Umbilical cord (tissue), 2 donors: ENCODE measurements around the gene SERPINB11. TPM values are rescaled to one million over a fixed set of nuclear protein-coding genes. Genes with fewer than 3 reads are reported as not detected.
"Not testable (repeated sequence)": the region's sequence is repeated elsewhere in the genome, so short reads cannot be mapped to it uniquely, and the experiment has no call there.

Source experiments
- DNase-seq: peaks from one replicate; pipeline ENCODE4 v3.0.0-alpha.2; 2015; ENCODE audit warnings: low spot score
- total RNA-seq: library from RNA; depleted of rRNA; stranded (reverse); fragments of >200 nt; gene quantifications from one replicate; pipeline ENCODE4 v1.2.3, GENCODE V29; 2014; ENCODE audit warnings: low replicate concordance; ENCODE audit not compliant: insufficient read depth

SERPINB11 gene
- total RNA-seq: 16.6 TPM

GRCh38 chr18:63702660-63703059 lies at the start of gene SERPINB11:
Gene SERPINB11, plus strand, starts transcription at chr18:63702960. Its CDS starts 7,234 bp downstream, at chr18:63710194.
- DNase-seq: no peak

- not testable (repeated sequence) for DNase-seq
Measured at GRCh38 chr18:63658920-63659319, 43.8 kb upstream of the SERPINB11 start.

GRCh38 chr18:63661750-63662149 lies 41.0 kb upstream of the SERPINB11 start, which contains the start of gene SERPINB3:
Gene SERPINB3, minus strand, starts transcription at chr18:63661893. Its CDS starts 677 bp downstream, at chr18:63661216.
- not testable (repeated sequence) for DNase-seq

- no peak for DNase-seq
Measured at GRCh38 chr18:63664571-63664970, 38.2 kb upstream of the SERPINB11 start.

GRCh38 chr18:63676526-63677323 lies 26.0 kb upstream of the SERPINB11 start:
- no peak for DNase-seq

- no peak for DNase-seq
Measured at GRCh38 chr18:63677500-63678225, 25.1 kb upstream of the SERPINB11 start.

- no peak for DNase-seq
Measured at GRCh38 chr18:63679820-63680606, 22.7 kb upstream of the SERPINB11 start.

- DNase-seq: no peak
Measured at GRCh38 chr18:63681449-63682340, 21.1 kb upstream of the SERPINB11 start.

GRCh38 chr18:63683152-63683551 lies 19.6 kb upstream of the SERPINB11 start:
- DNase-seq: peak; percentile 74

GRCh38 chr18:63683890-63684289 lies 18.9 kb upstream of the SERPINB11 start:
- DNase-seq: peak; percentile 4

GRCh38 chr18:63684718-63685117 lies 18.0 kb upstream of the SERPINB11 start:
- no peak for DNase-seq

- DNase-seq: no peak
Measured at GRCh38 chr18:63686871-63687270, 15.9 kb upstream of the SERPINB11 start.

- DNase-seq: no peak
Measured at GRCh38 chr18:63689064-63689463, 13.7 kb upstream of the SERPINB11 start.

GRCh38 chr18:63697097-63697660 lies 5.6 kb upstream of the SERPINB11 start:
- peak; percentile 3 for DNase-seq

- DNase-seq: no peak
Measured at GRCh38 chr18:63700501-63700900, 2.3 kb upstream of the SERPINB11 start.

GRCh38 chr18:63701952-63702351 lies 808 bp upstream of the SERPINB11 start:
- no peak for DNase-seq

- DNase-seq: no peak
Measured at GRCh38 chr18:63705401-63705800, 2.6 kb downstream of the SERPINB11 start.

GRCh38 chr18:63707816-63708215 lies 5.1 kb downstream of the SERPINB11 start:
- no peak for DNase-seq

GRCh38 chr18:63708650-63709049 lies 5.9 kb downstream of the SERPINB11 start:
- DNase-seq: no peak

- DNase-seq: no peak
Measured at GRCh38 chr18:63725682-63726480, 23.1 kb downstream of the SERPINB11 start.
